NK-92 treated with Interleukin-12 subunit alpha and Interleukin-12 subunit beta, amount 100 ng/mL, for 24 hours (cell line): ENCODE measurements around the gene SKIL.

Experiments used
- DNase-seq: peaks from one replicate; lab custom pipeline; 2025; lab: John Stamatoyannopoulos, UW

Gene SKIL

GRCh38 chr3:170437696-170438407 is 80.3 kb downstream of the SKIL start:
- no peak for DNase-seq

DNA sequence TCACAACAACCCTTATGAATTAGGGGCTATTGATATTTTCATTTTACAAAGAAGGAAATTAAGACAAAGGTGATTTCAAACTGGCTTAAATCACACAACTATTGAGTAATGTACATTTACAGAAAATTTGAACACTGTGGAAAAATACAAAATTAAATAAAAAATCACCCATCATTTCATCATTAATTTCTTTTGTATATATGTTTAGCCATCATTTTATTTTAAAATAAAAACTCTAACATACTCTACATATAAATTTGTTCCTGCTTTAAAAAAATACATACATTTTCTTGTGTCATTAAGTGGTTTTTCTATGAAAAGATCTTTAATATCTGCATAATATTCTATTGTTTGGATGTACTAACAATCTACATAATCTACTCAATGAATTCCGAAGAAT is 81.3 kb downstream of the SKIL start:
- DNase-seq: no peak

- DNase-seq: no peak
These were observed 82.8 kb downstream of the SKIL start for GRCh38 chr3:170440344-170440743.

GRCh38 chr3:170441412-170441811 is 83.9 kb downstream of the SKIL start:
- DNase-seq: no peak

GRCh38 chr3:170442947-170443346 is 85.4 kb downstream of the SKIL start:
- no peak for DNase-seq

DNA sequence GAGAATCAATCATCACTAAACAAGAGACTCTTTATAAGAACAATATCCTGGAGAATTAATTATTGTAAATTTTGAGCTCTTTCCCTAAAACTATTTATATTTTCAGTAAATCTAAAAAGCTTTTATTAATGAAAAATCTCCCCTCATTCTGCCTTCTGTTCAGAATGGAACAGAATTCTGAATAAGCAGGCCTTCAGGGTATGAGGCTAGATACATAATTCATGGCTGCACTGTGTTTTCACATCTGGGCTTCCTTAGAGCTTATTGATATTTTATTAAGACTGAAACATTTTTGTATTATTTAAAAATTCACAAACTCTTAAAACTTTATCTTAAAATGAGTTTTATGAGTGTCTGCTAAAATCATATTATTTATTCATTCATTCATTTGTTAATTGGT is 85.9 kb downstream of the SKIL start:
- no peak for DNase-seq
